VCaP (cell line): ENCODE results near the gene FLT1.

Experiments used
- H3K27ac ChIP-seq: fragments of 450-650 bp; 2 replicates; pipeline ENCODE4 v1.5.1; 2017
- CTCF ChIP-seq: fragments of 450-650 bp; conservative IDR thresholded peaks from 2 replicates; pipeline ENCODE4 v1.5.1; 2017; ENCODE audit warnings: mild to moderate bottlenecking, moderate library complexity

The FLT1 gene

GRCh38 chr13:28494504-28494777 lies 487 bp downstream of the FLT1 start:
- no peak for TF ChIP-seq CTCF
- no peak overlapping the region for H3K27ac ChIP-seq

GRCh38 chr13:28493740-28494503 lies 1.0 kb downstream of the FLT1 start:
- H3K27ac ChIP-seq: no peak overlapping the region
- TF ChIP-seq CTCF: no peak

GRCh38 chr13:28492569-28493367 lies 2.2 kb downstream of the FLT1 start:
- no peak for TF ChIP-seq CTCF
- H3K27ac ChIP-seq: no peak overlapping the region

- no peak for TF ChIP-seq CTCF
- H3K27ac ChIP-seq: no peak overlapping the region
These were observed 4.9 kb downstream of the FLT1 start for GRCh38 chr13:28490061-28490460.

GRCh38 chr13:28489524-28489931 lies 5.4 kb downstream of the FLT1 start:
- no peak overlapping the region for H3K27ac ChIP-seq
- TF ChIP-seq CTCF: no peak

GRCh38 chr13:28488376-28489005 lies 6.4 kb downstream of the FLT1 start:
- no peak overlapping the region for H3K27ac ChIP-seq
- no peak for TF ChIP-seq CTCF

GRCh38 chr13:28485996-28486543 lies 8.9 kb downstream of the FLT1 start:
- H3K27ac ChIP-seq: no peak overlapping the region
- TF ChIP-seq CTCF: no peak
